Measurements from ENCODE around the gene MBD3.
A peak's percentile ranks its signal among the peaks of the same experiment; 100 is the strongest.
"Not testable (repeated sequence)": the region's sequence is repeated elsewhere in the genome, so short reads cannot be mapped to it uniquely, and the experiment has no call there.

Gene MBD3

GRCh38 chr19:1592755-1593500 lies at the start of gene MBD3:
TSS of gene MBD3 (minus strand) at chr19:1592865. CDS start at chr19:1592631, 234 bp downstream.
- peak; percentile 91 for DNase-seq

- DNase-seq, result not testable (repeated sequence)
These were observed 48.3 kb upstream of the MBD3 start for GRCh38 chr19:1640893-1641448.

DNA sequence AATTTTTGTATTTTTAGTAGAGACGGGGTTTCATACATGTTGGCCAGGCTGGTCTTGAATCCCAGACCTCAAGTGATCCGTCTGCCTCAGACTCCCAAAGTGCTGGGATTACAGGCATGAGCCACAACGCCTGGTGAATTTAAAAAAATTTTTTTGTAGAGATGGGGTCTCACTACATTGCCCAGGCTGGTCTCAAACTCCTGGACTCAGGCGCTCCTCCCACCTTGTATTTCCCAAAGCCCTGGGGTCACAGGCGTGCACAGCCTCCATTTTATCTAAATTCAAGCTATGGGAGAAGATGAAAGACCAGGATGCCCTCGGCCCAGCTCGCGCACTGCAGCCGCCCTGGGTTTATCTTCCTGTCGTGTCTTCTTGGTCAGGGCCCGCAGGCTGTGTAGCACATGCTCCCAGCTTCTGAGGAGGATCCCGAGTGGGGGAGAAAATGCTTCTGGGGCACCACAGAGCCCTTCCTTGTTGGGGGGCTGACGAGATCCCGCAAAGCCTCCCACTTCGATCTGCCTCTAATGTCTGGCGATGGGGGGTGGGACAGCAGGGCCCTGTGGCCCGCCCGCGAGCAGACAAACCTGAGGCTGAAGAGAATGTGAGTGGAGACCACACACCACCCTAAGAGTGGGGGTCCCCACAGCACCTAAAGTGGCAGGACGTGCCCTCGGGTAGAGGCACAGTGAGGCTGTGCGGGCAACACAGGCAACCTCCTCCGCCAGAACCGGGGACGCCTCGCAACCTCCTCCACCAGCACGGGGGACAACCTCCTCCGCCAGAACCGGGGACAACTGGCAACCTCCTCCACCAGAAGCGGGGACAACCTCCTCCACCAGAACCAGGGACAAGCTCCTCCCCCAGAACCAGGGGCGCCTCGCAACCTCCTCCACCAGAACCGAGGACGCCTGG lies 43.9 kb upstream of the MBD3 start:
- DNase-seq, result no peak

DNA sequence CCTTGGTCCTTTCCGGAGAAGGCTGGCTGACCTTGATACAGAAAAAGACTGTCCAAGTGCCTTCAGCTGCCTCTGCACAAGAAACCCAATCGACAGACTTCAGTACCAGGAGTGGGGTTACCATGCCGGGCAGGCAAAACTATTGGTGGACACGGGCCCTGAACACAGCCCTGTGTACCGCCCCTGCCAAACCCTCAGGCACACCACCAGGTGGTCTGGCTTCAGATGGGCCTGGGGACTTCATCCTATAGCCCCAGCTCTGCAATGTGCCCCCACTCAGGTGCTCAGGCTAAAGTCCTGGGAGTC lies 42.2 kb upstream of the MBD3 start:
- no peak for DNase-seq

GRCh38 chr19:1634242-1634937 lies 41.7 kb upstream of the MBD3 start:
- no peak for DNase-seq

DNA sequence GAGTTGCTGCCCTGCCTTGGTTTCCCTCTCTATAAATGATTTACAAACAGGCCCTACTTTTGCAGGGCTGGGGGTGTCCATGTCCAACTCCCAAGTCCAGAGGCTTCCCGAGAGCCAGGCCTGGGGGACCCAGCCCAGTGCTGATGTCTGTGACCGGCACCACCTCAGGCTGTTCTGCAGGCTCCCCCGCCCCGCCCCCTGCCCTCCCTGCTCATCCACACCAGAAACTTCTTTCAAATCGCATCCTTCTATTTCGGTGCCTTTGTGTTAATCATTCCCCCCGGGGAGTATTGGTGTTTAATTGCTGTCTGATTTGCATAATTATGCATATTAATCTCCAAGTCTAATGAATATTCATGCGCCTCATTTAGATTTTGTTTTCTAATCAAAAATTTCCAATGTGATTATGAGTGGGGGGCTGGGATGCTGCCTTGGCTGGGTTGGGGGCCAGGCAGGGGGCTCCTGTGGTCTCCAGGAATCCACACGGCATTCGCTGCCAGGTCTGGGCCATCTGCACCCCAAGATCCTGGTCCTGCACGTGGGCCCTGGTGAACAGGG lies 40.7 kb upstream of the MBD3 start:
- no peak for DNase-seq

GRCh38 chr19:1632462-1633268 lies 40.0 kb upstream of the MBD3 start:
- DNase-seq, result no peak

- DNase-seq, result no peak
These were observed 39.0 kb upstream of the MBD3 start for GRCh38 chr19:1631557-1632100.

GRCh38 chr19:1630811-1631210 lies 38.1 kb upstream of the MBD3 start:
- DNase-seq, result no peak

- no peak for DNase-seq
These were observed 37.3 kb upstream of the MBD3 start for GRCh38 chr19:1630012-1630411.

- DNase-seq, result no peak
These were observed 36.7 kb upstream of the MBD3 start for GRCh38 chr19:1629256-1629808.

- no peak for DNase-seq
These were observed 34.5 kb upstream of the MBD3 start for GRCh38 chr19:1627194-1627593.

GRCh38 chr19:1626417-1627010 lies 33.8 kb upstream of the MBD3 start:
- DNase-seq, result no peak

DNA sequence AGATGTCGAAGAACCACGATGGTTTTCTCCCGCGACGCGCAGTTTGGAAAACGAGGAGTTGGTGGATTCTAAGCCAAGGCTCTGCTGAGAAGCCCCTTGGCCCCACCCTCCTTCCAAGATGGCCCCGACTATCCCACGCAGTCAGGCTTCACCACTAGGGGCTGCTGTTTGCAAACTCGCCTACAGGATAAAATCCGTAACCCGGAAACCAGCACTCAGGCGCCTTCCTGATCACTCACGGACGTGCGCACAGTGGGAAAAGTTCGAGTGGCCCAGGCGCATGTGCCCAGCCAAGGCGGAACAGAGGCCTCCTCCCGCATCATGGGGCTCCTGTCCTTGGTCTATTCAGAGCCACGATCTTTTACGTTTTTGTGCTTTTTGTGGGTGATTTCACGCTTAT lies 31.8 kb upstream of the MBD3 start:
- peak; percentile 62 for DNase-seq

- DNase-seq, result no peak
These were observed 29.9 kb upstream of the MBD3 start for GRCh38 chr19:1622541-1622940.

GRCh38 chr19:1622007-1622406 lies 29.3 kb upstream of the MBD3 start:
- DNase-seq, result no peak

GRCh38 chr19:1621574-1621973 lies 28.9 kb upstream of the MBD3 start:
- no peak for DNase-seq

- DNase-seq, result no peak
These were observed 28.4 kb upstream of the MBD3 start for GRCh38 chr19:1621021-1621420.

DNA sequence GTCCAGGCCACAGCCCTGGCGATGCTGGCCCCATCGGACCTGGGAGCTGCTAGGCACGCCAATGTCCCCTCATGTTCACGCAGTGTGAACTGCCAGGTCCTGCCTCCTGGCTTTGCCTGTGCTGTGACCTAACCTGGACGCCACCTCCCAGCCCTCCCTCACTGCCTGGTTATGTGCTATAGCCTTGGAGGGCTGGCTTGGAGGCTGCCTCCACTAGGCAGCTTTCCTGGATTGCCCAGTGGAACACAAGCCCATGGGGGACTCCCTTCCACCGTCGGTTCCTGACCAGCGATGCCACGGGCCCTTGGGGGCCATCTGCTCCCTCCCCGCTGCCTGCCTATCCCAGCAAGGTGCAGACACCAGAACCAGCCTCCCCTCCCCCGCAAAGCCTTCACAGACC lies 27.8 kb upstream of the MBD3 start:
- DNase-seq, result no peak

- no peak for DNase-seq
These were observed 27.0 kb upstream of the MBD3 start for GRCh38 chr19:1619703-1620102.

GRCh38 chr19:1619094-1619439 lies 26.4 kb upstream of the MBD3 start:
- DNase-seq, result no peak
